Parathyroid adenoma (tissue), 2 donors: ENCODE results near the gene PTPRC.
A peak's percentile ranks its signal among the peaks of the same experiment; 100 is the strongest.

Experiments
- H2AFZ ChIP-seq: fragments of 300-600 bp; sonication (generic); one replicate; pipeline ENCODE4 v1.7.0; 2017; ENCODE audit warnings: antibody characterized with exemption, mild to moderate bottlenecking
- H3K27ac ChIP-seq: fragments of 300-600 bp; sonication (generic); one replicate; pipeline ENCODE4 v1.7.0; 2017
- H3K27me3 ChIP-seq: fragments of 300-600 bp; sonication (generic); one replicate; pipeline ENCODE4 v1.7.0; 2017; ENCODE audit warnings: low read length; ENCODE audit not compliant: control insufficient read depth, insufficient read depth
- H3K36me3 ChIP-seq: fragments of 300-600 bp; sonication (generic); one replicate; pipeline ENCODE4 v1.7.0; 2017; ENCODE audit warnings: low read length; ENCODE audit not compliant: control insufficient read depth, insufficient read depth
- H3K4me1 ChIP-seq: fragments of 300-600 bp; sonication (generic); one replicate; pipeline ENCODE4 v1.7.0; 2017; ENCODE audit warnings: control low read depth
- H3K4me2 ChIP-seq: fragments of 300-600 bp; sonication (generic); one replicate; pipeline ENCODE4 v1.7.0; 2017; ENCODE audit warnings: low read length
- H3K4me3 ChIP-seq: fragments of 300-600 bp; sonication (generic); one replicate; pipeline ENCODE4 v1.7.0; 2017; ENCODE audit warnings: low read depth, low read length
- H3K79me2 ChIP-seq: fragments of 300-600 bp; sonication (generic); one replicate; pipeline ENCODE4 v1.7.0; 2017; ENCODE audit warnings: control low read depth
- H3K9ac ChIP-seq: fragments of 300-600 bp; sonication (generic); one replicate; pipeline ENCODE4 v1.7.0; 2017; ENCODE audit warnings: mild to moderate bottlenecking
- H3K9me3 ChIP-seq: fragments of 300-600 bp; sonication (generic); one replicate; pipeline ENCODE4 v1.7.0; 2017; ENCODE audit warnings: low read length; ENCODE audit not compliant: control insufficient read depth
- TF ChIP-seq, protein P1 (sequence below): fragments of 300-600 bp; sonication (generic); IDR thresholded peaks from one replicate; pipeline ENCODE4 v1.7.0; 2017; ENCODE audit warnings: antibody characterized with exemption, mild to moderate bottlenecking
- donor health status: primary hyperparathyroidism.

The PTPRC gene

DNA sequence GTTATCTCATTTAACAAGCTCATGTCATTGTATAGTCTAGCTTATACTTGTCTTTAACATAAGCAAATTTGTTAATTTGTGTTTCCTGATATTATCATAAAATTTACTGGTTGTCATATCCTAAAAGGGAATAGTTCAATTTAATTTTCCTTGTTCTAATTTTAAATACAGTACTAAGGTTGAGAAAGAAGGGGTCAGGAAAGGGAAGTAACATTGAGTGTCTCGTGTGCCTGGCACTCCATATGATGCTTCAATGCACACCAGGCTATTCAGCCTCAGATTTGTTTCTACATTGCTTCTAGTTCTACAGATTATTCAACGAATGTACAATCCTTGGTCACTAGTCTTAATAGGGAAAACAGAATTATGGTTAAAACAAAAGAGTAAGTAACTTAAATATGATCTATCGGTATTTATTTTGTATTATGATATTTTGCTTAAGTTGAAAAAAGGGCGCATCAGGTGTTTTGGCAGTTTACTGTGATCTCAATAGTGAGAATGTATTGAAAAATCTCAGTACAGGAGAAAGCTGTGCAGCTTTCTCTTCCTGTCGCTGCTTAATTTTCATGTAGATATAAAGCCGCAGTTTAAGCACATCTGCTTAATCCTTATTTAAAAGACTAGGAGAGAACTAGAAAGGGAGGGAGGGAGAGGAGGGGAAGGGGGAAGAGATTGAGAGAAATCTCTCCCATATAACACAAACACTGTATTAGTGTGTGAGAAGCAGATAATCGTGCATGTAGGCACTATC, 13.0 kb downstream of the PTPRC start:
- H3K4me3 ChIP-seq: no peak overlapping the region
- no peaks in the 10 kb centered on the region for H3K79me2 ChIP-seq
- TF ChIP-seq, protein P1, sequence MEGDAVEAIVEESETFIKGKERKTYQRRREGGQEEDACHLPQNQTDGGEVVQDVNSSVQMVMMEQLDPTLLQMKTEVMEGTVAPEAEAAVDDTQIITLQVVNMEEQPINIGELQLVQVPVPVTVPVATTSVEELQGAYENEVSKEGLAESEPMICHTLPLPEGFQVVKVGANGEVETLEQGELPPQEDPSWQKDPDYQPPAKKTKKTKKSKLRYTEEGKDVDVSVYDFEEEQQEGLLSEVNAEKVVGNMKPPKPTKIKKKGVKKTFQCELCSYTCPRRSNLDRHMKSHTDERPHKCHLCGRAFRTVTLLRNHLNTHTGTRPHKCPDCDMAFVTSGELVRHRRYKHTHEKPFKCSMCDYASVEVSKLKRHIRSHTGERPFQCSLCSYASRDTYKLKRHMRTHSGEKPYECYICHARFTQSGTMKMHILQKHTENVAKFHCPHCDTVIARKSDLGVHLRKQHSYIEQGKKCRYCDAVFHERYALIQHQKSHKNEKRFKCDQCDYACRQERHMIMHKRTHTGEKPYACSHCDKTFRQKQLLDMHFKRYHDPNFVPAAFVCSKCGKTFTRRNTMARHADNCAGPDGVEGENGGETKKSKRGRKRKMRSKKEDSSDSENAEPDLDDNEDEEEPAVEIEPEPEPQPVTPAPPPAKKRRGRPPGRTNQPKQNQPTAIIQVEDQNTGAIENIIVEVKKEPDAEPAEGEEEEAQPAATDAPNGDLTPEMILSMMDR: no peak
- H3K36me3 ChIP-seq: no peaks in the 10 kb centered on the region
- no peaks in the 10 kb centered on the region for H3K4me1 ChIP-seq
- H3K27me3 ChIP-seq: no peaks in the 10 kb centered on the region
- no peak overlapping the region for H3K27ac ChIP-seq
- no peak overlapping the region for H2AFZ ChIP-seq
- H3K4me2 ChIP-seq: no peak overlapping the region
- H3K9me3 ChIP-seq: no peaks in the 10 kb centered on the region
- no peak overlapping the region for H3K9ac ChIP-seq

GRCh38 chr1:198653808-198654413, 15.1 kb downstream of the PTPRC start:
- no peak overlapping the region for H3K4me2 ChIP-seq
- peaks cover 6% of the 10 kb centered on the region for H3K4me1 ChIP-seq

DNA sequence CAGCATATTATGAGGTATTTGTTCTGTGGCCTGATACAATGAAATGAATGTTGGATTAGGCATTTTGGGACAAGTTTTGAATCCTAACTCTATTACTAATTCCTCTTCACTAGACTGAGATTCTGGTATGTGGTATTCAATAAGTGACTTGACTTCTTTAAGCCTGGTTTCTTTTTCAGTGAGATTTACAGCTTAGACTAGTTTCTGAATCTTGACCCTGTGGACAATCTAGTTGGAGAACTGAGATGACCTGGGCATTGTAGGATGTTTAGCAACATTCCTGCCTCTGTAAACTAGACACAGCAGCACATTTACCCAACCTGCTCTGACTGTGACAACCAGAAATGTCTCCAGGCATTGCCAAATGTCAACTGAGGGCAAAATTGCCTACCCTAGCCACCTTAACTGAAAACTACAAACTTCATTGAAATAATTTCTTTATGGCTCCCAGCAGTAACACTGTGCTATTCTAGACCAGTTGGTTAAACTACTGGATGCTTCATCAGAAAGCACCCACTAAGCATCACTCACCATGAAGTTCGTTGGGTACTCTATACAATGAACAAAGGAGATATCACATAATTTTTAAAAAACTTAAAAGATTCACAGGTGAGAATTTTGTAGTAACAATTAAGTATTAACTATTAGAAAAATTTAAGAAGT, 16.8 kb downstream of the PTPRC start:
- TF ChIP-seq, protein P1: no peak
- Histone ChIP-seq H3K4me3 (no peak overlapping the region), H3K4me2 (no peak overlapping the region), H3K9ac (no peak overlapping the region), H3K27ac (no peak overlapping the region), H3K79me2 (no peaks in the 10 kb centered on the region), H3K9me3 (no peaks in the 10 kb centered on the region), H3K27me3 (no peaks in the 10 kb centered on the region), H2AFZ (peak overlapping the region; percentile 29), H3K36me3 (no peaks in the 10 kb centered on the region), H3K4me1 (peaks cover 6% of the 10 kb centered on the region)

More at GRCh38 chr1:198653808-198654413, 15.1 kb downstream of the PTPRC start:
- no peak overlapping the region for H3K4me3 ChIP-seq
- no peak overlapping the region for H3K27ac ChIP-seq
- H3K9ac ChIP-seq: no peak overlapping the region
- TF ChIP-seq, protein P1: no peak
- H3K9me3 ChIP-seq: no peaks in the 10 kb centered on the region
- H3K36me3 ChIP-seq: no peaks in the 10 kb centered on the region
- H3K27me3 ChIP-seq: no peaks in the 10 kb centered on the region
- no peak overlapping the region for H2AFZ ChIP-seq
- no peaks in the 10 kb centered on the region for H3K79me2 ChIP-seq

DNA sequence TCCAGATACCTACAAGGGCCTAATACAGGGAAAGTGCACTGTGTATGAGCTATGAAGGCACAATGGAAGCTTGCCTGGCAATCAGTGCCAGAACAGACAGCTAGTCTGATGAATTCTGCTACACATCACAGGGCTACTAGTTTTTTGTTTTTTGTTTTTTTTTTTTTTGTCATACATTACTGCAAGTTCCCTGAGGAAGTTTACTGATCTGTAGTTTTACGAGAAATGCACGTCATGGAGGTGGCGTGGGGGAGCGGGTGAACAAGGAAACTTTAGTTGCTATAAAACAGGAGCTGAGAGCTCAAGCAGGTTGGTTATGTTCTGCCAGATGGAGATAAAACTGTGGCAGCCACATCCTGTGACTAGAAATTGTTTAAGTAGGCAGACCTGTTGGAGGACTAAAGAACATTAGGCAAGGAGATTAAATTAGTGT, 17.7 kb downstream of the PTPRC start:
- H2AFZ ChIP-seq: peak overlapping the region; percentile 66
- no peaks in the 10 kb centered on the region for H3K36me3 ChIP-seq
- no peaks in the 10 kb centered on the region for H3K9me3 ChIP-seq
- TF ChIP-seq, protein P1: no peak
- H3K27ac ChIP-seq: peak overlapping the region; percentile 43
- peaks cover 6% of the 10 kb centered on the region for H3K4me1 ChIP-seq
- no peak overlapping the region for H3K4me2 ChIP-seq
- H3K79me2 ChIP-seq: no peaks in the 10 kb centered on the region
- no peak overlapping the region for H3K4me3 ChIP-seq
- H3K9ac ChIP-seq: no peak overlapping the region
- H3K27me3 ChIP-seq: no peaks in the 10 kb centered on the region
